HuH-7.5 (cell line): ENCODE data around the gene ARL6IP6.
"Not testable (repeated sequence)": the region's sequence is repeated elsewhere in the genome, so short reads cannot be mapped to it uniquely, and the experiment has no call there.

Experiments
- DNase-seq: peaks from one replicate; pipeline ENCODE4 v3.0.0; 2011; ENCODE audit warnings: low spot score

Gene ARL6IP6

DNA sequence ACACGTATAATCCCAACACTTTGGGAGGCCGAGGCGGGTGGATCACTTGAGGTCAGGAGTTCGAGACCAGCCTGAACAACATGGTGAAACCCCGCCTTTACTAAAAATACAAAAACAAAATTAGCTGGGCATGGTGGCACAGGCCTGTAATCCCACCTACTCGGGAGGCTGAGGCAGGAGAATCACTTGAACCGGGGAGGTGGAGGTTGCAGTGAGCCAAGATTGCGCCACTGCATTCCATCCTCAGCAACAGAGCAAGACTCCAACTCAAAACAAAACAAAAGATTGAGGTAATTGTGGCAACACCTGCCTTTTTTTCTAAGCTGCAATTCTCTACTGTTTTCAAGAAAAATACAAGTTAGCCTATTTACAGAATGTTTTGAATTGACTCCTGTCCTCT, 4.2 kb downstream of the ARL6IP6 start:
- DNase-seq = not testable (repeated sequence)

DNA sequence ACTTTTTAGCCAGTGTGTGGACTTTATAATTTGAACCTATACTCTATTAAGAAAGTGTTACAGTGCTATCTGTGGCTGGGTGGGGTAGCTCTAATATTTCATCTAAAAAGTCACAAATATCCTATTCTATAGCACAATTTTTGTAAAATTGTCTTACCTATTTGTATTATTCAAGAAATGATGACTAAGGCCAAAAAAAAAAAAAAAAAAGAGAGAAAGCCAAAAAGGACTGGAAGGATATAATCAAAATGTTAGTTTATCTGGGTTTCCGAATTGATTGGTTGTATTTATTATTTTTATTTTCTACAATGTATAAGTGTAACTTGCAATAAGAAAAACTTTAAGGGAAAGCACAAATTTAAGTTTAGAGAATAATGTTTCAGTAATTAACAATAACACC, 5.5 kb downstream of the ARL6IP6 start:
- no peak for DNase-seq

DNA sequence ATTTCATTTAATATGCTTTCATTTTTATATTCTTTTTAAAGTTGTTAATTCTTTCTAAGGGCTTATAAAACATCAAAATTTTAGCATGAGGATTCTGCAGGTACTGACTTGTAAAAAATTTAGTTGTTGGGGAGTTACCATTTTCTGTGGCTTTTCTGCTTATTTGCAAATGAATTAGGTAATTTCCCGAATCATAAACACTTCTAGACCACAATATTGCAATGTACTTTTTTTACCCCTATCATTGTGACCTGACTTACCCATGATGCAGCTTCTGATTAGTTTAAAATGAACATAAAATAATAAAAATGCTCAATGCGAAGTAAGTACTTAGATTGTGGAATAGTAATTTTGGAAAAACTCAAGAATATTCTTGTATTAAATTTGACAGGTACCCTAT, 11.4 kb downstream of the ARL6IP6 start:
- no peak for DNase-seq

DNA sequence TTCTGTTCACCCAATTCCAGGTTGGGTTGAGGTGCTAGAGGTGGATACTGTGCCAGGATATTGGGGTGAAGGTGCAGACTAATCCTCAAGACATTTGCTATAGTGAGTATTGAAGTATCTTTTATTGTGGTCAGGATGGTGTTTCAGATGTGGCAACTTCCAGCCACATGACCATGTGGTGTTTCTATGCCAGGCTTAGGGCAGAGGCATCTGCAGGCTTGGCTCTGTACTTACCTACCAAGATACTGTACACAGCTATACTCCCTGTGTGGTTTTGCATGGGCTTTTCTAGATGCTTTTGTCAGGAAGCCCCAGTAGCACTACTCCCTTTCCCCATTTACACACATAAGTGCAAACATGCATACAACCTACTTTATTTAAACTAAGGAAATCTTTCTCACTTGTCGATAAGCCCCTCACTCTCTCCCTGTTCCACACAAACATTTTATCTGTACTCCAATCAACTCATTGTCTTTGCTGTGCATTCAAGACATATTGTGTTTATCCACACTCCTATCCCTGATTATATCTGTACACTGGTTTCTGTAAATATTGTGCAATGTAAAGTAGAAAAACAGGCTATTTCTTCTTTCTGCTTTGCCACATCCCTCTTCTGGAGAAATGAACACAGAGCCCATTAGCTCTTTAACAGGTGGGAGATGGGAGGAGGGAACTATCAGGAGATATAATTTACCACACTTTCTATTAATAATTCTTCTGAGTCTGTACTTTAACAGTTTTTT, 12.3 kb downstream of the ARL6IP6 start:
- DNase-seq = no peak

DNA sequence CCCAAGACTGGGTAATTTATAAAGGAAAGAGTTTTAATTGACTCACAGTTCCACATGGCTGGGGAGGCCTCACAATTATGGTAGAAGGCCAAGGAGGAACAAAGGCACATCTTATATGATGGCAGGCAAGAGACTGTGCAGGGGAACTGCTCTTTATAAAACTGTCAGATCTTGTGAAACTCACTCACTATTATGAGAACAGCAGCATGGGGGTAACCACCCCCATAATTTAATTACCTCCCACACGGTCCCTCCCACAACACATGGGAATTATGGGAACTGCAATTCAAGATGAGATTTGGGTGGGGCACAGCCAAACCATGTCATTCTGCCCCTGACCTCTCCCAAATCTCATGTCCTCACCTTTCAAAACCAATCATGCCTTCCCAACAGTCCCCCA, 19.1 kb downstream of the ARL6IP6 start:
- DNase-seq = not testable (repeated sequence)

DNA sequence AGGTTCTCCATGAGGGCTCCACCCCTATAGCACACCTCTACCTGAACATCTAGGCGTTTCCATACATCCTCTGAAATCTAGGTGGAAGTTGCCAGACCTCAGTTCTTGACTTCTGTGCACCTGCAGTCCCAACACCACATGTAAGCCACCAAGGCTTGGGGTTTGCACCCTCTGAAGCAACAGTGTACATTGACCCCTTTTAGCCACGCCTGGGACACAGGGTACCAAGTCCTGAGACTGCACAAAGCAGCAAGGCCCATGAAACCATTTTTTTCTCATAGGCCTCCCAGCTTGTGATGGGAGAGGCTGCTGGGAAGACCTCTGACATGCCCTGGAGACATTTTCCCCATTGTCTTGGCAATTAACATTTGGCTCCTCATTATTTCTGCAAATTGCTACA, 20.0 kb downstream of the ARL6IP6 start:
- DNase-seq = no peak

DNA sequence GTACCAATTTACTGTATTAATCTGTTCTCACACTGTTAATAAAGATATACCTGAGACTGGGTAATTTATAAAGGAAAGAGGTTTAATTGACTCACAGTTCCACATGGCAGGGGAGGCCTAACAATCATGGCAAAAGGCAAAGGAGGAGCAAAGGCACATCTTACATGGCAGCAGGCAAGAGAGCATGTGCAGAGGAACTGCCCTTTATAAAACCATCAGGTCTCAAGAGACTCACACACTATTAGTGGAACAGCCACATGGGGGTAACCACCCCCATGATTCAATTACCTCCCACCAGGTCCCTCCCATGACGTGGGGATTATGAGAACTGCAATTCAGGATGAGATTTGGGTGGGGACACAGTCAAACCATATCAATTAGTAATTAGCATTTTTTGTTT, 21.3 kb downstream of the ARL6IP6 start:
- not testable (repeated sequence) for DNase-seq

DNA sequence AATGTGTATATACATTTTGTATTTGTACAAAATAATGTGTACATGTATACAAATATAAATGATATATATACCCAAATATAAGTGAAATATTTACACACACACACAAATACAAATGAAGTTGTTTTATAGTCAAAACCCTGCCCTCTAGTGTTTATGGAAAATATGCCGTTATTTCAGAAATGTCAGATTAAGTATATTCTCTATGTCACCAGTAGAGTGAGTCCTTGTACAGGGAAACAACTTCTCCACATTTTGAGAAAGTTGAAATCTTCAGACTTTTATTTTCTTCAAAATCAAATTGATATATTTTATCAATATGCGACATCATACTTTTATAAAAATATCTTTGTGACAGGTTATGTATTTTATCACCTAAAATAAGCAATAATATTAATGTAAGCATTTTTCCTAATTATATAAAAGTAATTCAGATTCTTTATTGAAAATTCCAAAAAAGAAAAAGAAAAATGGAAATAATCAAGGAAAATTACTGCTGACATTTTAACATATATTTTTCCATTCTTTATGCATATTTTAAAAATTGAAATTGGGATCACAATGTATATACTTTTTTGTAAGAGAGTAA, 22.4 kb downstream of the ARL6IP6 start:
- no peak for DNase-seq

DNA sequence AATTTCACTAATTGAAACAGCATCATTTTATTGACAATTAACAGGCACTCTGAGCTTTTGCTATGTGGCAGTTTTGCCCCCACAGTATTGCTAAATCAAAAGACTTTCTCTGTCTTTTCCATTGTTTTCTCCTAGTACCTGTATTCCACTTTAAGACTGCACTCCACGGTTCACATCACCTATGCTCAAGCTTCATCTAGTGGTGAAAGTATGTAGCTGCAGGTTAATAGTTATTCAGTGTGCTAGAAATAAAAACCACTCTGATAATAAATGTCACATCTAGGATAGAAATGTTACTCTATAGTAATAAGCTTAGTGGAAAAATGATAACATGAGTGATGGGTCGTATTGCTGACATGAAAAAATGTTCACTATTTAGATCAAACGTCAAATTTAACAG, 24.6 kb downstream of the ARL6IP6 start:
- DNase-seq = peak; percentile 18

DNA sequence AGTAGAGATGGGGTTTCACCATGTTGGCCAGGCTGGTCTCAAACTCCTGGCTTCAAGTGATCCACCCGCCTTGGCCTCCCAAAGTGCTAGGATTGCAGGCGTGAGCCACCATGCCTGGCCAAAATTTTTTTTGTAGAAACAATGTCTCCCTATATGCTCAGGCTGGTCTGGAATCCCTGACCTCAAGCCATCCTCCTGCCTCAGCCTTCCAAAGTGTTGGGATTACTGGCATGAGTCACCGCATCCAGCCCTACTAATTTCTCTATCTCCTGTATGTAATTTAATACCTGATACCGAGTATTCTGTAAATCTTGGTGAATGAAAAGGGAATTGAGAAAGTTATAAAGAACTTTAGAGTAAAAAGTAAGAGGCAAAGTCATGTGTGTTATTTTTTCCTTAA, 29.3 kb downstream of the ARL6IP6 start:
- not testable (repeated sequence) for DNase-seq

DNA sequence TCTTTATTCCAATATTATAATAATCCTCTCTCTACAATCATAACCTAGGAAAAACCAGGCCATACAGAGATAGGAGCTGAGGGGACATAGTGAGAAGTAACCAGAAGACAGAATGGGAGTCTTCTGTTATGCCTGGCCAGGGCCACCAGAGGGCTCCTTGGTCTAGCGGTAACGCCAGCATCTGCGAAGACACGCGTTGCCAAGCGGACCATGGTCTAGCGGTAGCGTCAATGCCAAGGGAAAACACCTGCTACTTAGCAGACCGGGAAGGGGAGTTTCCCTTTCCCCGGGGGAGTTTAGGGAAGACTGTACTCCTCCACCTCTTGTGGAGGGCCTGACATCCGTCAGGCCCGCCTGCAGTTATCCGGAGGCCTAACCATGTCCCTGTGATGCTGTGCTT, 36.6 kb downstream of the ARL6IP6 start:
- no peak for DNase-seq

DNA sequence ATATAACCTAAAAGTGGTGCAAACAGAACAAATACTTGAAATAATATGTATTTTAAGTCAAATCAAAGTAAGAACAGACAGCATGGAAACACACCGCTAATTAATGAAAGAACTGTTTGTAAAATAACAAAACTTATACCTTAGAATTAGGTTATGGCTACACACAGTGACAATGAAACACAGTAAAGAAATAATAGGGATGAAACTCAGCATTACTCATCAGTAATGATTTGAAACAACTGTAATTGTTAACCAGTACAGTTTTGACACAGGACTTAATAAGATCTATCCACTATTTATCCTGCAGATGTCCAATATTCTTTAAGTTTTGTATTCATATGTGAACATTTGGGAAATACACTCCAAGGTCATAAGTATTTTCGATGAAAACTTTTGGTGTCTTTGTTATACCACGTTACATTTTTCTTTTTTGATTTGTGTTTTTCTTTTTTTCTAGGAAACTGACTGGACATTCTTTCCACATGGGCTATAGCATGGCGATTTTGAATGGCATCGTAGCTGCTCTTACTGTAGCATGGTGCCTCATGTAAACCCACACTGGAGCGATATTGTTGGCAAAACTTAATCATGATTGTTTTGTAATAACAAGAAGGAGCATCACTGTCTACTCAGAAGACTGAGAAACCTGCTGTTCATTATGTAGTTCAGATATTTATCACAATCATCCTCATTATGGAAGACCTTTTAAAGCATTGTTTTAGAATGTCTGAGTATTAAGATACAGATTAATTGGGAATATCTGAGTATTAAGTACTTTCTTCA, 41.1 kb downstream of the ARL6IP6 start:
- DNase-seq = no peak

DNA sequence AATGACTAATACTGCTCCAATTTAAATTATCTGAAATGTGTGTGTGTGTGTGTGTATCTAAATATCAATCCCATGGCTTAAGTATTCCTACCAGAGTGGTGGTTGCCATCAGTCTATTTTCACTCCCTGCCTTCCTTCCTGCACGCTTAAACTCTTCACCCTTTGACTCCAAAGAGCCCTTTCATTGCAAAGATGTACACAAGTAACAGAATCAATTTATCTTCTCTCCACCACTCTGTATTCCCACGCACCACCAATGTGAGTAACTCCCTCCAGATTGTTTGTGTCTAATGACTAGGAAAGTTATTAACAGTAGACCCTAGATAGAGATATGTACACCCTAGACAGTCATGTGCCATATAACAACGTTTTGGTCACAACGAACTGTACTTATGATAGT, 42.8 kb downstream of the ARL6IP6 start:
- no peak for DNase-seq

DNA sequence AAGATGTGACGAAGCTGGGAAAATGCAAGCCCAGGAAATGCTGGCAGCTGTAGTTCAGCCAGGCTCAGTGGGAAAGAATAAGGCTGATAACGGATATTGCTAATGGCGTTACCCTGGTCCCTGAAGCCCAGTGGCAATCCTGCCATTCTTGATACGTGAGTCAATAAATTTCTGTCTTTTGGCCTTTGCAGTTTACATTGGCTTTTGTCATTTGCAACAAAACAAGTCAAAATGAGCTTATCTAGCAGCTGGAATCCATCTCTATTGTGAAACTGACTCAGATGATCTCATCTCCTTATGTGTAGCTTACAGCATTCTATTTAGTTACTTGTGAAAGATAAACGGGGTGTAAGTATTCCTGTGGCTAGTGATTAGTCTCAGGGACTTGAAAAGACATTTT, 43.8 kb downstream of the ARL6IP6 start:
- DNase-seq = no peak

DNA sequence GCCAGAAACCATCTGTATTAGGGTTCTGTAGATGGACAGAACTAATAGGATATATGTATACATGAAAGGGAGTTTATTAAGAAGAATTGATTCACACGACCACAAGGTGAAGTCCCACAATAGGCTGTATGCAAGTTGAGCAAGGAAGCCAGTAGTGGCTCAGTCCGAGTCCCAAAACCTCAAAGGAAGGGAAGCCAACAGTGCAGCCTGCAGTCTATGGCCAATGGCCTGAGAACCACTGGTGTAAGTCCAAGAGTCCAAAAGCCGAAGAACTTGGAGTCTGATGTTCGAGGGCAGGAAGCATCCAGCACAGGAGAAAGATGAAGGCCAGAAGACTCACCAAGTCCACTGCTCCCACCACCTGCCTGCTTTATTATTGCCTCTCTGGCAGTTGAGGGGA, 44.8 kb downstream of the ARL6IP6 start:
- not testable (repeated sequence) for DNase-seq

DNA sequence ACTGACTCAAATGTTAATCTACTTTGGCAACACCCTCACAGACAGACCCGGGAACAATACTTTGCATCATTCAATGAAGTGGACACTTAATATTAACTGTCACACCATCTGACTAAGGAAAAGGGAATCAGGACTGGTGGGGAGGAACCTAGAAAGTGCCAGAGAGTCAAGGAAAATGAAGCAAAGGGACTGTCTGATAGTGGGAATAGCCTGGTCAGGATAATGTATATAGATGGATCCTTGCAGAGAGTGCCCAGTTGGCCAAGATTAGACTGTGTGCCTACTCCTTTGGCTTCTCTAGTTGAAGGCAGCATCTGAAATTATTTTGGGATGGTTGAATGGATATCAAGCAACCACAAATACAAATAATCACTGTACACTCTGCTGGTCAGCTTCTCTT, 45.2 kb downstream of the ARL6IP6 start:
- no peak for DNase-seq

DNA sequence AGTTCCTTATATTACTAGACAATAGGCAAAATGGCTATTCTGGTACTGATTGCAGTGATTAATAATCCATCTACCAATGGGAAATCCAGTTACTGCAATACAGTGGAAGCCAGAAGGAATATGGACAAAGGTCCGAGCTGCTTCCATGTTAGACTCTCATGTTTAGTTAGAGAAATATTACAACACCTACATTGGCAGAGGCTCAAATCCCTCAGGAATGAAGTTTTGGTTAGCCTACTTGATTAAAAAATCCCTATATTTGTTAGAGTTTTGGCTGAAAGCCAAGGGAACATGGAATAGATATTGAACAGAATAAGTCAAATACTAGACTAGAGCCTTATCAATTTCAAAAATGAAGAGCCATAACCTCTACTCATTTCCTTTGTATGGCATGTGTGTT, 48.5 kb downstream of the ARL6IP6 start:
- no peak for DNase-seq

DNA sequence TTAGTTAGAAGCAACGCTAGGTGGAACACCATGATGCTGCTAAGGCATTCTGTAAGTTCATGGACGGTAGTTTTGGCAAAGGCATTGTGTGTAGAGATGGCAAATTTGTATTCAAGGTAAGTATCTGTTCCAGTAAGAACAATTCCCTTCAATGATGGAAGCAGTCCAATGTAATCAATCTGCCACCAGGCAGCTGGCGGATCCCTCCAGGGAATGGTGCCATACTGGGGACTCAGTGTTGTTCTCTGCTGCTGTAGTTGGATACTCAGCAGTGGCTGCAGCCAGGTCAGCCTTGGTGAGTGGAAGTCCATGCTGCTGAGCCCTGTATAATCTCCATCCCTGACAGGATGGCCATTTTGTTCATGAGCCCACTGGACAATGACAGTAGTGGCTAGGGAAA, 62.8 kb downstream of the ARL6IP6 start:
- DNase-seq = no peak

DNA sequence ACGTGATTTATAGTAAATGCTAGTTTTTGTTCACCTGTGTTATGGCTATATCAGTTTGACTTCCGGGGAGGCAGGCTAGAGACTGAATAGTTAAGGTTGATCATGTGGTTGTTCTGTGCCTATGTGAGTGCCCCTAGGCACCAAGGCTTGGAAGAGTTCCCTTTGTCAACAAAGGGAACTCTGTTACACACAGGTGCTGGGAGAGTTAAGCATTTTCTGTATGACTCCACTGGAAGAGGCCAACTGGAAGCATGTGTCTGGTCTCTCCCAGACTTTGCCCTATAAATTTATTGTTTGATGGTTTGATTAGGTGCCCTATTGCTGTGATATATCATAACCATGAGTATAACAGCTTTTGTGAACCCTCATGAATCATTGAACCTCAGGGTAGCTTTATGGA, 63.8 kb downstream of the ARL6IP6 start:
- no peak for DNase-seq

DNA sequence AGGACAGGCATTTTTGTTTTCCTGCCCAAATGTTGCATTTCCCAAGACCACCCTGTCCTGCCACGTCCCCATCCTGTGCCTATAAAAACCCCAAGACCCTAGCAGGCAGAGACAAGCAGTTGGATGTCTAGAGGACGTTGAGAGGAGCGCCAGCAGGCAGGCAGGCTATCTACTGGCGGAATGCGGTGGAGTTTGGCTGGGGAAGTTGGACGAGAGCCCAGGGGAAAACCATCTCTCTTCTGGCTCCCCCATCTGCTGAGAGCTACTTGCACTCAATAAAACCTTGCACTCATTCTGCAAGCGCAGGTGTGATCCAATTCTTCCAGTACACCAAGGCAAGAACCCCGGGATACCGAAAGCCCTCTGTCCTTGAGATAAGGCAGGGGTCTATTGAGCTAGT, 72.5 kb downstream of the ARL6IP6 start:
- DNase-seq = no peak

DNA sequence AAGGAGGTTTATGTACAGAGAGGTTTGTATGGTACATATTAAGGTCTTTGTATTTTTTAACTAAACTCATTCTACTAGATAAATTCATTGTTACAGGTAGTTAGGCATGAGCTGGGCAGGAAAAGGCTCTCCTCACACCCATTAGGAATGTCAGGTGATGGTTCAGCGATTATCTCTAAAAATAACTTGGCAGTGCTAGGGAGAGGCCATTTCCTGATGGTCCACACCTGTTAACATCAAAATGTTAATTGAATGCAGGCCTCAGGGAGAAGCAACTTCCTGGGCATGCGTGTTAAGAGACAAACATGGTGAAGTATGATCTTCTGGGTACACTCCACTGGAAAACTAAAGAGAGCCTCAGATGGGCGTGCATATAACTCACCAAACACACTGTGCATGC, 73.6 kb downstream of the ARL6IP6 start:
- DNase-seq = no peak

DNA sequence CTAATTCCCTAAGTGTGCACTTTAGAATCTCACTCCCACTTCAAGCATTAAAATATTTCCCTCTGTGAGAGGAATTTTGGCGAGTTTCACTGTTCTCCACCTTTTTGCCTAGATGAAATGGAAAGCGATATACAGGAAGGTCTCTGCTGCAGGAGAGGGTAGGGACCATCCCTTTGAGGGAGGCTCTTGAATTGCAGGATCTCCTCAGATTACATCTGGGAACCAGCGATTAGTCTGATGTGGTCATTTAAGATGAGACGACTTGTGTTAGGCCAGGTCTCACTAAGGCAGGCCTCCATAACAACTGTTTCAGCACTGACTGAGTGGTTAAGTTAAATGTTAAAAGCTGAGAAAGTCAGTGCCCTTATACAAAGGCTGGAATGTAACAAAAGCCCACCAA, 74.6 kb downstream of the ARL6IP6 start:
- DNase-seq = no peak

DNA sequence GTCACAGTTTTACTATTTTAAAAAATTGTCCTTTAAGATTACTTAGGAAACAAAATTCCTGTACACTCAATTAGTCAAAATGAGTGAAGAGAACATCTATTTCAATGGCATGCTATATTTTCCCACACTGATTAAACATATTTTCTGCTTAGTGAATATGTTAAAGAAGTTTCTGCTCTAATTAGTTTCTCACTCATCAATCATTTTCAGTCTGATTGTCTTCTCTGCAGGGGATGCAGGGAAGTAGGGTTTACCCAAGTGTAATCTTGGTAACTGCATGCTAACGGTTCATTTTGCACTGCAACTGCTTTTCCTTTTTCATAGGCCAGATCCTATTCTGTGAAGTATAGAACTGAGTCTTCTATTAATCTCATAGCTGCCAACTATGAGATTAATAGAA, 78.5 kb downstream of the ARL6IP6 start:
- no peak for DNase-seq
